Glomerular visceral epithelial cell (primary cell): ENCODE results near the gene ATOH1.

Source experiments
- DNase-seq: peaks from one replicate; pipeline ENCODE4 v3.0.0-alpha.2; 2016; ENCODE audit errors: extremely low spot score

ATOH1 gene, protein sequence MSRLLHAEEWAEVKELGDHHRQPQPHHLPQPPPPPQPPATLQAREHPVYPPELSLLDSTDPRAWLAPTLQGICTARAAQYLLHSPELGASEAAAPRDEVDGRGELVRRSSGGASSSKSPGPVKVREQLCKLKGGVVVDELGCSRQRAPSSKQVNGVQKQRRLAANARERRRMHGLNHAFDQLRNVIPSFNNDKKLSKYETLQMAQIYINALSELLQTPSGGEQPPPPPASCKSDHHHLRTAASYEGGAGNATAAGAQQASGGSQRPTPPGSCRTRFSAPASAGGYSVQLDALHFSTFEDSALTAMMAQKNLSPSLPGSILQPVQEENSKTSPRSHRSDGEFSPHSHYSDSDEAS

DNA sequence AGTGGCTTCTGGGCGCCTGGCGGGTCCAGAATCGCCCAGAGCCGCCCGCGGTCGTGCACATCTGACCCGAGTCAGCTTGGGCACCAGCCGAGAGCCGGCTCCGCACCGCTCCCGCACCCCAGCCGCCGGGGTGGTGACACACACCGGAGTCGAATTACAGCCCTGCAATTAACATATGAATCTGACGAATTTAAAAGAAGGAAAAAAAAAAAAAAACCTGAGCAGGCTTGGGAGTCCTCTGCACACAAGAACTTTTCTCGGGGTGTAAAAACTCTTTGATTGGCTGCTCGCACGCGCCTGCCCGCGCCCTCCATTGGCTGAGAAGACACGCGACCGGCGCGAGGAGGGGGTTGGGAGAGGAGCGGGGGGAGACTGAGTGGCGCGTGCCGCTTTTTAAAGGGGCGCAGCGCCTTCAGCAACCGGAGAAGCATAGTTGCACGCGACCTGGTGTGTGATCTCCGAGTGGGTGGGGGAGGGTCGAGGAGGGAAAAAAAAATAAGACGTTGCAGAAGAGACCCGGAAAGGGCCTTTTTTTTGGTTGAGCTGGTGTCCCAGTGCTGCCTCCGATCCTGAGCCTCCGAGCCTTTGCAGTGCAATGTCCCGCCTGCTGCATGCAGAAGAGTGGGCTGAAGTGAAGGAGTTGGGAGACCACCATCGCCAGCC, at the start of gene ATOH1:
Gene ATOH1 (plus strand): TSS at position 422 of the 663 bp plus-strand sequence. CDS start 174 bp downstream, at position 596.
- DNase-seq: peak; percentile 15

DNA sequence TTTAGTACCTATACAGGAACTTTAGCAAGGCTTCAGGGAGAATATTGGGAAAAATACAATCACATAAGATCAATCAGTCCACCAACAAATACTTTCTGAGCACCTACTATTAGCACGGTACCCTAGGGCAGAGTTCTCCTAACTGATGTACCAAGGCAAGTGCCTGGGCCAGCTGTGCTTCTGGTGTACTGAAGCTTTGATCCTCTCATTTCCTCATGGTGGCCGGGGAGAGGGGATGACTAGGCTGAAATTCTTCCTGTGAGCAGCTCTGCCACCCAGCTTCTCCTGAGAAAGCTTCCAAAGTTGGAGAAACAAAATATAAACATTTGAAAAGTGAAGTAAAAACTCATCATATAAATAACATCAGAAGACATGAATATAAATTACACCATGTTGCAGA, 49.3 kb upstream of the ATOH1 start:
- DNase-seq: no peak

DNA sequence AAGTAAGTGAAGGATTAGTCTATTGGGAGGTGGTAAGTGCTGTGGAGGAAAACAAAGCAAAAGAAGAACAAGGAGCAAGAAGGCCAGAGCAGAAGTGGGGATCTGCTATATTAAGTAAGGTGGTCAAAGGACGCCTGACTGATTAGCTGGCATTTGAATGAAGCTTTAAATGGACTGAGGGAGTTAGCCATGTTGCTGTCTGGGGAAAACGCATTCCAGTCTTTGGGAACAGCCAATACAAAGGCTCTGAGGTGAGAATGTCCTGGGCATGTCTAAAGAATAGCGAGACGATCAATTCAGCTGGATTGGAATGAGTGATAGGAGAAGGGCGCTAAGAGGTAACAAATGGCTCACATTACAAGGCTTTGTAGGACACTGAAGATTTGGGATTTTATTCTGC, 48.5 kb upstream of the ATOH1 start:
- no peak for DNase-seq

DNA sequence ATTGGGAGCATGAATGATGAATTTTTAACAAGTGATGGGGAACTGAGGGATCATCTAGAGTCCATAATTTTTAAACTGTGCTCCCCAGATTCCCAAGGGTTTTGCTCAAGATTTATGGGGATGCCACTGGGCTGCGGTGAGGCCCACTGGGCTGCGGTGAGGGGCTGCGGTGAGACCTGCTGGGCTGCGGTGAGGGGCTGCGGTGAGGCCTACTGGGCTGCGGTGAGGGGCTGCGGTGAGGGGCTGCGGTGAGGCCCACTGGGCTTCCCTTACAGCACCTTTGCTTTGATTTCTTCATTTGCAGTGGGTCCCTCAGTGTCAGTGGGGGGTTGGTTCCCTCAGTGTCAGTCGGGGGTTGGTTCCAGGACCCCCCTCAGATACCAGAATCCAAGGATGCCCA, 47.4 kb upstream of the ATOH1 start:
- no peak for DNase-seq

DNA sequence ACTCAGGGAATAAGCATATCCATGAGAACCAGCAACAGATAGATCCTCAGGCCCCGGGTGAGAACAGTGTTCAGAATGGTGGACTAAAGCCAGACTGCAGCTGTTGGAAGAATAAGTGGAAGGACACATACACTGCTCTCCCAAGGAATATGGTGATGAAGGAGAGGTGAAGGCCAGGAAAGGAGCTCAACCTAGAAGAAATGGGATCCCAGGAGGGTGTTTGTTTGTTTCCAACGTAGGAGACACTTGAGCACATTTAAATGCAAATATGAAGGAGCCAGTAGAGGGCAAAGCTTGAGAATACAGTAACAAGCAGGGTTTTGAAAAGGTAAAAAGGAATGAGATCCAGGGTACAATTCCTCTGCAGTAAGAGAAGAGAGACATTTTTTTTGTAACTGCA, 42.4 kb upstream of the ATOH1 start:
- DNase-seq: no peak

DNA sequence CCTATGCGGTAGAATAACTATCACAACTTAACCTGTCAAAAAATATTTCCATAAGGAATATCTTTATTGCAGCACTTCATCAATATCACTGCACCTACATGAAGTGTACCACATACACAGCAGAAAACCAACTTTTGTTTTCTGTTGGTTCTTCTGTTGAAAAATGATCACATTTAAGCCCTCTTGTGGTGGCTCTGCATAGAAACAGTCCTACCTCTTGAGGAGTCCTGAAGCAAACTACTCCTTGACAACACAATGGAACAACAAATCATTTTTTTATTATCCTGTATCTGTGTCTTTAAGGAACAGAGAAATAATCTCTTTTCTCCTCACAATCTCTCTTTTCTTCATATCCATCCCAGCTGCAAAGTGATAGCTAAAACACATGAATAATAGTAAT, 39.8 kb upstream of the ATOH1 start:
- peak; percentile 18 for DNase-seq

DNA sequence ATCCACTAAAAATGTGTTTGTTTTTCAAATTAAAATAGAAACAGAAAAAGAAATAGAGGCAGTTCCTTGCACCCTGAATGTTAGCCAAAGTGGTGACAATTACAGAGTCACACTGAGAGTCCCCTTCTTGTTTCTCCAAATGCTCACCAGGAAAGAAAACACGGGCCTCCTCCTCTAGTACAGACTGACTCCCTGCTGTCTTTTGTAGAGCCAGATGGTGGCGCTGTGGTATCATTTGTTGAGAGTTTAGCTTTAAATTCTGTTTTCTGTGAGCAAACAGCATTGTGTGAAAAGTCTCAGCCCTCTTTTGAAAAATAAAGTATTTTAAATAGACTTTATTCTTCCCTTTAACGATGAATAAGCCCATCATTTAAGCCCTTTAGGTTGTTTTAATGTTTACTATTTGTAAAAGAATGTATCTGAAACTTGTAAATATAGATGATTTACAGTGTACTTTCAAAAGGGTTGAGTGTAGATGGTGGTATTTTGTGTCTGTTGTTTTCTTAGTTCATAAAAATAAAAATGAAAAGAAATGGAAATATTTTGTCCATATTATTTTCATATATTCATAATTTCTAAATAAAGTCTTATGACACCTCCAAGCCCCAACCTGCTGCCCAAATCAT, 36.9 kb upstream of the ATOH1 start:
- peak; percentile 65 for DNase-seq

DNA sequence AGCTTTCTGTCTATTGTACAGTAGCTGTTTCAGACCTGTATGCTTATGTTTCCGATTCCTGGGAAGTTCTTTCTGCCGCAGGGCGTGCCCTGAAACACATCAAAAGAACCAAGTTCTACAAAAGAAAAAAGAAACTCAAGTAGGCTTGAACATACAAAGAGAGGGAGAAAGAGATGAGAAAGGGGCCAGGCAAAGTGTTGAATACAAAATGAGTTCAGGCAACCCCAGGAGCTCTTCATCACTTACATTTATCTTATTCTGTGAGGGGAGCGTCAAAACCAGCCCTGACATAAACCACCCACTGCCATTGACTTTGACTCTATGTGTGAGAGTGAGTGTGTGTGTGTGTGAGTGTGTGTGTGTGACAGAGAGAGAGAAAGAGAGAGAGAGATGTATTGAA, 26.5 kb upstream of the ATOH1 start:
- DNase-seq: no peak

DNA sequence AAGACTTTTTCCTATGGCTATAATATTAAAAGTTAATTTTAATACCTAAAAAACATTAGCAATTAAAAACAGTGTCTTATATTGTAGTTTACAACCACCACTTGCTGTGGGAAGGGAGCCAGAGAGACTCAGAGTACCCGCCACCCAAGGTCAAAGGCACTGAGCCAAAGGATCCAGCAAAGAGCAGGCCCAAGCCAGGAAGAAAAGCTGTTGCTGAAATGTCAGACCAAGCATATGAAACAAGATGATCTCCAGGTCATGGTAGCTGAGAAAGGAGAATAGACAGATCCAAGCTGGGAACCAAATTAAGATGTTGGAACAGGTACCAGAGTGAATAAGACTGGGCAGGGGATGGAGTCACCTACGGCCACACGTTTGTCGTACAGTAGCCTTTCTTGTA, 18.8 kb upstream of the ATOH1 start:
- DNase-seq: no peak

DNA sequence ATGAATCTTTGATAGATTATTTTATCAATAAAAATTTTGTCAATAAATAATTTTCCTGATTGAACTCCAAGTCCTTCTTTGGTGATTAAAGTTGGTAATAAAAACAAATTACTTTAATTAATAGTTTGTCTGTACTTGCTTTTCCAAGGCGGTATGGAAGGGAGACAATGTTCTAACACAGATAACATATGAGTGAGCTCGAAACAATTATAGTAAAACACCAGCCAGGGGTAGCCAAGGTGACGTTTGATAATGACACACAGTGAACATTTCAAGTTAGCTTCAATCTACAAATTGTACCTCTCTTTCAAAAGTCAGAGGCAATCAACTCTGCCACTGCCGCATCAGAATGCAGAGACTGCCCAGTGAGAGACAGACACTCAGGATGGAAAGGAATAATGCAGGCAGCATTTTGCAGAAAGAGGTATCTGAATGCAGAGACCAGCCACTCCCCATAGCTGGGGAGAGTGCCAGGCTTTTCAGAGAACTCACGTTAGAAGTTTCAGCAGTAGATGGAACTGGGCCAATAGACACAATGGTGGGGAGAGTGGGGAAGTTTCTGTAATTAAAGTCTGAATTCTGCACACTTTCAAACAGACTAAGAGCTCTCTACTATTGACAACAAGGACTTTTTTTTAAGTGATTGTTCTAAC, 18.1 kb upstream of the ATOH1 start:
- DNase-seq: no peak

DNA sequence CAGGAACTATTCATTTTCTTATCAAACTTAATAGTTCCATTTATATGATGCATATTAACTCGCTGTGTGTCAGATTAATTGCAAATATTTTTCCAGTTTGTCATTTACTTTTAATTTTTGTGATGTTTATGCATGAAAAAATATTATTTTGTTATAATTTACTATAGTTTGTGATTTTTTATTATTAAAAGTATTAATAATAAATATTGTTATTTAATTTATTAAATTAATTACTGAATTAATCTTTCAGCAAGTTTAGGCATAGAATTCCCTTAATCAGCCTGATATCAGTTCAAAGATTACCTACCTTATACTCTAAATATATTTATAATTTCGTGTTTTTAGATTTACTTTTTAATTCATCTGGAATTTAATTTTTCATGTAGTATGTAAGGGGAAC, 15.5 kb upstream of the ATOH1 start:
- DNase-seq: no peak

DNA sequence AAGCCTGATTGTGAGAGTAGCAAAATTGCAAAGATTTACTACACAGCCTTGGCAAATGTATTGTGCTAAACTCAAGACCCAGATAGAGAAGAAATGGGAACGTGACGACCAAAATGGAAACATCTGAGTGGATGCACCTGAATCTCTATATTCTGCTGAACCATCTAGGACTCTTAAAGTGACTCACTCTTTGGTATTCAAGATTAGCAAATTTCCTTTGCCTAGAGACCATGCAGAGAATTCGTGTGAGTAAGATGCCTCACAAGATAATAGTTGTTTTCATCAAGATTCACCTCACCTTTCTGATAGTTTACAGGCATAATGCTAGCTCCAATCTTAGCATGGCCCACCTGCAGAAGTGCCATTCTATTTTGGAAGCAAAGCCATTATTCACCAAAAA, 14.4 kb upstream of the ATOH1 start:
- no peak for DNase-seq

DNA sequence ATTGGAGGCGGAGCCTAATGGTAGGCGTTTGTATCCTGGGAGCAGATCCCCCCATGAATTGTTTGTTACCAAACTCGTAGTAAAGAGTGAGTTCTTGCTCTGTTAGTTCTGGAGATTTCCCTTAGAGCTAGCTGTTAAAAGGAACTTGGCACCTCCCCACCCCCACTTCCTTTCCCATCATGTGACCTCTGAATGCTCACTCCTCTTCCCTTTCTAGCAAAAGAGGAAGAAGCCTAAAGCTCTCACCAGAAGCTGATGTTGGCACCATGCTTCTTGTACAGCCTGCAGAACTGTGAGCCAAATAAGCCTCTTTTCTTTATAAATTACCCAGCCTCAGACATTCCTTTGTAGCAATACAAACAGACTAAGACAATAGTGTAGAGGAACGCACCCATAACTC, 13.8 kb upstream of the ATOH1 start:
- no peak for DNase-seq

DNA sequence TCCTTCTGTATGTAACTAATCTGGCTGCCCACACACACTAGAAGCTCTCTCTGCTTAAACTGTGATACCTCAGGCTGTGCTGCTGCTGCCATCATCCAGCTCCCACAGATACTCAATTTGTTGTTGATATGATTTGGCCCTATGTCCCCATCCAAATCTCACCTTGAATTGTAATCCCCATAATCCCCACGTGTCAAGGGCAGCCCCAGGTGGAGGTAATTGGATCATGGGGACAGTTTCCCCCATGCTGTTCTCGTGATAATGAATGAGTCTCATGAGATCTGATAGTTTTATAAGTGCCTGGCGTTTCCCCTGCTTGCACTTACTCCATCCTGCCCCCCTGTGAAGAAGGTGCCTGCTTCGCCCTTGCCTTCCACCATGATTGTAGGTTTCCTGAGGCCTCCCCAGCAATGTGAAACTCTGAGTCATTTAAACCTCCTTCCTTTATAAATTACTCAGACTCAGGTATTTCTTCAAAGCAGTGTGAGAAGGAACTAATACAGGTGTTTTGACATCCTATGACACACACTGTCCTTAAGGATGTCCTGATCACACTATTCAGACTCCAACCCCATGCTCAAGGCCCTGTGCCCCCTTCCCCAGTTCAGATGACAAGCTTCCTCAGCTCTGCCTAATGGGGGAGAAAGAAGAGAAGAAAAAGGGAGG, 2.9 kb upstream of the ATOH1 start:
- DNase-seq: no peak

DNA sequence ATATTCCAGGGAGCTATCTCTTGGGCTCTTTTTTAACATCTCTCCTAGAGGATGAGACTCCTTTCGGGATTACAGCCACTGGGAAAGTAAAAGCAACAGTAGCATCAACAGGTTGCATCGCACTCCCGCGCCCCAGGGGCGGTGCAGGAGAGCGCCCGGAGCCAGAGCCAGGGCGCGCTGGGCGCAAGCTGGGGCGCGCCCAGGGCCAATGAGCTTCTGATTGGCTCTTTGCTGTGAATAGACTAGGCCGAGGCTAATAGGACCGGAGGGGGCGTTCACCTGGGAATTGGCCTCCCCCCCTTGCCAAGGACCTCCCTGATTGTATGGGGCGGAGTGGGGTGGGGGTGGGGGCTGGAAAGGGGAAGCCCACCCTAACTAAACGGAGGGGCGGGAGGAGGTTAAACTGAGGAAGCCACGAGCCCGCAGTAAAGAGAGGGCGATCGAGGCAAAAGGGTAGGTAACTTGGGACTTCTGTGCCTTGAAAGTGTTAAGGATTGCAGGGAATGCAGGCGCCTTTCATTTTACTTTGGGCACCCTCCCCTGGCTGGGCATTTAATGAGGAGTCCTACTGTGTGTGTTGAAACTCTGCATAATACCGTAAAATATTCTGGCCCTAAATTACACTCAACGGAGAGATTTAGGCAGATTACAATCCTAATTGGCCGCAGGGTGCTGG, 1.1 kb upstream of the ATOH1 start:
- no peak for DNase-seq

DNA sequence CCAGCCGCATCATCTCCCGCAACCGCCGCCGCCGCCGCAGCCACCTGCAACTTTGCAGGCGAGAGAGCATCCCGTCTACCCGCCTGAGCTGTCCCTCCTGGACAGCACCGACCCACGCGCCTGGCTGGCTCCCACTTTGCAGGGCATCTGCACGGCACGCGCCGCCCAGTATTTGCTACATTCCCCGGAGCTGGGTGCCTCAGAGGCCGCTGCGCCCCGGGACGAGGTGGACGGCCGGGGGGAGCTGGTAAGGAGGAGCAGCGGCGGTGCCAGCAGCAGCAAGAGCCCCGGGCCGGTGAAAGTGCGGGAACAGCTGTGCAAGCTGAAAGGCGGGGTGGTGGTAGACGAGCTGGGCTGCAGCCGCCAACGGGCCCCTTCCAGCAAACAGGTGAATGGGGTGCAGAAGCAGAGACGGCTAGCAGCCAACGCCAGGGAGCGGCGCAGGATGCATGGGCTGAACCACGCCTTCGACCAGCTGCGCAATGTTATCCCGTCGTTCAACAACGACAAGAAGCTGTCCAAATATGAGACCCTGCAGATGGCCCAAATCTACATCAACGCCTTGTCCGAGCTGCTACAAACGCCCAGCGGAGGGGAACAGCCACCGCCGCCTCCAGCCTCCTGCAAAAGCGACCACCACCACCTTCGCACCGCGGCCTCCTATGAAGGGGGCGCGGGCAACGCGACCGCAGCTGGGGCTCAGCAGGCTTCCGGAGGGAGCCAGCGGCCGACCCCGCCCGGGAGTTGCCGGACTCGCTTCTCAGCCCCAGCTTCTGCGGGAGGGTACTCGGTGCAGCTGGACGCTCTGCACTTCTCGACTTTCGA, 654 bp downstream of the ATOH1 start:
- peak; percentile 17 for DNase-seq

DNA sequence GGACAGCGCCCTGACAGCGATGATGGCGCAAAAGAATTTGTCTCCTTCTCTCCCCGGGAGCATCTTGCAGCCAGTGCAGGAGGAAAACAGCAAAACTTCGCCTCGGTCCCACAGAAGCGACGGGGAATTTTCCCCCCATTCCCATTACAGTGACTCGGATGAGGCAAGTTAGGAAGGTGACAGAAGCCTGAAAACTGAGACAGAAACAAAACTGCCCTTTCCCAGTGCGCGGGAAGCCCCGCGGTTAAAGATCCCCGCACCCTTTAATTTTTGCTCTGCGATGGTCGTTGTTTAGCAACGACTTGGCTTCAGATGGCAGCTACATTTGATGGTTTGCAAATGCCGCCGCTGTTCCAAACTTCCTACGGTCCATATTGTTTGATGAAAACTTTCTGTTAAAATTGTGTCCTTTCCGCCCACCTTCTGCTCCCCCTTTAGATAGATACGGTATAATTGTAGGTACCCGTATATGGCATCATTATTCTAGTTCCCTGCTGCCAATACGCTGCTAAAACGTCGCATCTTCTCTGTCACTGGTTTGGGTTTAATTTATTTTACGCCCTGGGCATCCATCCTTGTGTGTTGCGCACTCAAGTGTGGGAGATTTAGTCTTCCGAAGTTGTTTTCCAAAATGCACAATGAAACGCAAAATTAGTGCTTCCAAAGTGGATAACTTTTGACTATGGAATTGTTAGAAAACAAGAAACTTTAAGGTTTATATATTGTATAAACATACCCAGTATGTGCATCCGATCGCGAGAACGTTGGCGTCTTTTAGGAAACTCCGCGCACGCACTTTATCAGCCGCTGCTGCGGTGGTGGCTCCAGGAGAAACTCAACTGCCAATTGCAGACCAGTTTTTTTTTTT, 1.5 kb downstream of the ATOH1 start:
- no peak for DNase-seq

DNA sequence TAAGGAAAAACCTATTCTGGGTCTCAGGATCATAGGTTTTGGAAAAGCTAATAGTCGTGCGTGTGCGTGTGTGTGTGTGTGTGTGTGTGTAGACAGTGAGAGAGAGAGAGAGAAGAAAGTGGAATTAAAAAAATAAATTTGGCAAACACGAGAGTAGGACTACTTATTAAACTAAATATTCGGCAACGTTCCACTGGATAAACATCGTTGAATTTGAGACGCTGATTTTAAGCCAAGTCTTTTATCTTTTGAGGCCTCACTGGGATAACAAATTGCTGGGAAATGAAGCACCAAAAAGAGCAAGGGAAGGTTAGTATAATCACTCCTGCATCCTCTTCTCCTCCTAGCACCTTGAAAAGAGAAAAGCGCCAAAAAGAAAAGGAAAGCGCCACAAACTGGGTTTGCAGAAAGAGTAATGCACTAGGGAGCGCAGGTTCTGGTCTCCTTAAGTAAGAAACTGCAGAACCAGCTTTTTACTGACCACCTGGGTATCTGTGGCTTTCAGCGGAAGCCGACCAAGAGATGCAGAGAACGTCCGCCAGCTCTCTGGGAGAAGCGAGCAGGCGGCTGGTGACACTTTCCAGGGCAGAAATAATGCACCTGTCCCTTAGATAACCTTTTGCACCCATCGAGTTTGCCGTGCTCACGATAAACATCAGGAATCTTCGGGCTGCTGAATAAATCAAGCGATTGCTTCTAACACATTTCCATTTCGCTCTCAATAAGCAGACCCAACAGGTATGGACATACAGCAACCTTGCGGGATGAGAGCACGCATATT, 3.4 kb downstream of the ATOH1 start:
- no peak for DNase-seq
